ENCODE measurements around the gene TAF9. TPM values are rescaled to one million over a fixed set of nuclear protein-coding genes. Genes with fewer than 3 reads are reported as not detected.
A peak's percentile ranks its signal among the peaks of the same experiment; 100 is the strongest.

TAF9 gene
- total RNA-seq, 1 experiment from 2014 or later: 142 TPM

DNA sequence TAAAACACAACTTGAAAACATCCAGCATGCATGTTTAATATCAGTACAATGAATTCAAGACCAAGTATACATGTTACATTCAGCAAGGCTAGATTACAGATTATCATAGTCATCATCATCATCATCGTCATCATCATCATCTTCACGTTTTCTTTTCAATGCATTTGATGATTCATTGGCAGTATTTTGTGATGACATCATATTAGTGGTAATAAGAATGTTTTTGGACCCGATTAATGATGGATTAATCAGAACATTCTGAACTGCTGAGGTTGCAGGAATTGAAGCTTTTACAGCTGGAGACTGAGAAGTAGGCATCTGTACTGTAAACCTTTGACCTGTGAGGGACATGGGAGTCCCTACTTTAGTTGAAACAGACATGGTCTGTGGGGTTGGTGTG lies 4.5 kb downstream of the TAF9 start:
- ATAC-seq (no peak), DNase-seq (ENCODE audit: low read depth, low spot score) (no peak)
- in situ Hi-C loops (cut with HindIII; ENCODE audit: low pct_unique_long_range_greater_than_20kb, low sequenced_read_pairs): no loop called here
- intact Hi-C loops (cut with micrococcal nuclease; ENCODE audit: unreplicated experiment): loop anchor here (10.0 kb wide), 1 partner anchor 270 kb away; the partner anchor contains the start of gene SLC30A5
- peaks cover 17% of the 10 kb centered on the region for H3K36me3 ChIP-seq (ENCODE audit: control insufficient read depth, insufficient read depth, low read length)
- ChIA-PET POLR2A (no interaction called here), CTCF (interaction anchor here (0.6 kb wide), 1 partner anchor 309 kb away, joined by 3 read pairs; no protein-coding TSS in a partner anchor)
- no peaks in the 10 kb centered on the region for H3K27me3 ChIP-seq (ENCODE audit: control insufficient read depth, insufficient read depth, low read length)
- H3K4me3 ChIP-seq (ENCODE audit: low read depth in 2 of 2, low read length in 2 of 2): no peak overlapping the region
- H3K27ac ChIP-seq (ENCODE audit: low read length): no peak overlapping the region
- H3K4me1 ChIP-seq (ENCODE audit: control insufficient read depth, insufficient read depth, low read length): peaks cover 21% of the 10 kb centered on the region; the same call in 1 of the 2 replicates
- no TSS peak for BruUV-seq (replicated peaks)
- no peaks in the 10 kb centered on the region for H3K9me3 ChIP-seq (ENCODE audit: control insufficient read depth, insufficient read depth, low read depth, low read length)
- TF ChIP-seq SIN3A (IDR thresholded peaks at IDR 0.05; ENCODE audit: borderline replicate concordance, insufficient read depth, low read depth, low read length): no peak
- TF ChIP-seq, protein P1, sequence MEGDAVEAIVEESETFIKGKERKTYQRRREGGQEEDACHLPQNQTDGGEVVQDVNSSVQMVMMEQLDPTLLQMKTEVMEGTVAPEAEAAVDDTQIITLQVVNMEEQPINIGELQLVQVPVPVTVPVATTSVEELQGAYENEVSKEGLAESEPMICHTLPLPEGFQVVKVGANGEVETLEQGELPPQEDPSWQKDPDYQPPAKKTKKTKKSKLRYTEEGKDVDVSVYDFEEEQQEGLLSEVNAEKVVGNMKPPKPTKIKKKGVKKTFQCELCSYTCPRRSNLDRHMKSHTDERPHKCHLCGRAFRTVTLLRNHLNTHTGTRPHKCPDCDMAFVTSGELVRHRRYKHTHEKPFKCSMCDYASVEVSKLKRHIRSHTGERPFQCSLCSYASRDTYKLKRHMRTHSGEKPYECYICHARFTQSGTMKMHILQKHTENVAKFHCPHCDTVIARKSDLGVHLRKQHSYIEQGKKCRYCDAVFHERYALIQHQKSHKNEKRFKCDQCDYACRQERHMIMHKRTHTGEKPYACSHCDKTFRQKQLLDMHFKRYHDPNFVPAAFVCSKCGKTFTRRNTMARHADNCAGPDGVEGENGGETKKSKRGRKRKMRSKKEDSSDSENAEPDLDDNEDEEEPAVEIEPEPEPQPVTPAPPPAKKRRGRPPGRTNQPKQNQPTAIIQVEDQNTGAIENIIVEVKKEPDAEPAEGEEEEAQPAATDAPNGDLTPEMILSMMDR (IDR thresholded peaks at IDR 0.05): no peak; the same call in 1 of the 2 replicates
- TF ChIP-seq TCF7L2 (IDR thresholded peaks at IDR 0.05; ENCODE audit: low read depth, low read length): no peak
- peak; percentile 11; the same call in 1 of the 2 replicates for TF ChIP-seq POLR2AphosphoS5 (IDR thresholded peaks at IDR 0.05; ENCODE audit: low read depth, low read length)

DNA sequence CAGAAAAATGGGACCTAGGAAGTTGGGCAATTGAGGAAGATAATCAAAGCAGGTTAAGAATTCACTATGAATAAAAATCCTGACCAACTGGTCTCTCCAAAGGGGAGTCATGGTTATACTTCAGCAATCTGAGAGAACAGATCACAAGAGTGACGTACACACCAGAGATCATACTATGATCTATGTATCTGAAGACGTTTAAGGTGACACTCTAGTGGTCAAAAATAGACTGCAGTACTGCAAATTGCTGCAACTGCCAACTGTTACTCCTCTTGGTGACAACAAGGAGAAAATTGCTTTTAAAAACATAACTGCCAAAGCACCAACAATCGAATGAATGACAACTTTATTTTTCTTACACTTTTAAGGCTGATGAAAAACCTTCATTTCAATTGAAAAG lies 4.9 kb downstream of the TAF9 start:
- H3K4me1 ChIP-seq (ENCODE audit: control insufficient read depth, insufficient read depth, low read length): peaks cover 24% of the 10 kb centered on the region; the same call in 1 of the 2 replicates
- no peak for TF ChIP-seq TCF7L2 (IDR thresholded peaks at IDR 0.05; ENCODE audit: low read depth, low read length)
- TF ChIP-seq POLR2AphosphoS5 (IDR thresholded peaks at IDR 0.05; ENCODE audit: low read depth, low read length): no peak
- TF ChIP-seq, protein P1 (IDR thresholded peaks at IDR 0.05): no peak
- TF ChIP-seq SIN3A (IDR thresholded peaks at IDR 0.05; ENCODE audit: borderline replicate concordance, insufficient read depth, low read depth, low read length): no peak
- TF ChIP-seq, protein P2, sequence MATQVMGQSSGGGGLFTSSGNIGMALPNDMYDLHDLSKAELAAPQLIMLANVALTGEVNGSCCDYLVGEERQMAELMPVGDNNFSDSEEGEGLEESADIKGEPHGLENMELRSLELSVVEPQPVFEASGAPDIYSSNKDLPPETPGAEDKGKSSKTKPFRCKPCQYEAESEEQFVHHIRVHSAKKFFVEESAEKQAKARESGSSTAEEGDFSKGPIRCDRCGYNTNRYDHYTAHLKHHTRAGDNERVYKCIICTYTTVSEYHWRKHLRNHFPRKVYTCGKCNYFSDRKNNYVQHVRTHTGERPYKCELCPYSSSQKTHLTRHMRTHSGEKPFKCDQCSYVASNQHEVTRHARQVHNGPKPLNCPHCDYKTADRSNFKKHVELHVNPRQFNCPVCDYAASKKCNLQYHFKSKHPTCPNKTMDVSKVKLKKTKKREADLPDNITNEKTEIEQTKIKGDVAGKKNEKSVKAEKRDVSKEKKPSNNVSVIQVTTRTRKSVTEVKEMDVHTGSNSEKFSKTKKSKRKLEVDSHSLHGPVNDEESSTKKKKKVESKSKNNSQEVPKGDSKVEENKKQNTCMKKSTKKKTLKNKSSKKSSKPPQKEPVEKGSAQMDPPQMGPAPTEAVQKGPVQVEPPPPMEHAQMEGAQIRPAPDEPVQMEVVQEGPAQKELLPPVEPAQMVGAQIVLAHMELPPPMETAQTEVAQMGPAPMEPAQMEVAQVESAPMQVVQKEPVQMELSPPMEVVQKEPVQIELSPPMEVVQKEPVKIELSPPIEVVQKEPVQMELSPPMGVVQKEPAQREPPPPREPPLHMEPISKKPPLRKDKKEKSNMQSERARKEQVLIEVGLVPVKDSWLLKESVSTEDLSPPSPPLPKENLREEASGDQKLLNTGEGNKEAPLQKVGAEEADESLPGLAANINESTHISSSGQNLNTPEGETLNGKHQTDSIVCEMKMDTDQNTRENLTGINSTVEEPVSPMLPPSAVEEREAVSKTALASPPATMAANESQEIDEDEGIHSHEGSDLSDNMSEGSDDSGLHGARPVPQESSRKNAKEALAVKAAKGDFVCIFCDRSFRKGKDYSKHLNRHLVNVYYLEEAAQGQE (IDR thresholded peaks at IDR 0.05; ENCODE audit: insufficient read depth in 1 of 2, low read depth in 2 of 2, low read length in 1 of 2): no peak
- H3K9me3 ChIP-seq (ENCODE audit: control insufficient read depth, insufficient read depth, low read depth, low read length): no peaks in the 10 kb centered on the region
- H3K27me3 ChIP-seq (ENCODE audit: control insufficient read depth, insufficient read depth, low read length): no peaks in the 10 kb centered on the region
- no peak overlapping the region for H3K4me3 ChIP-seq (ENCODE audit: low read depth in 2 of 2, low read length in 2 of 2)
- H3K27ac ChIP-seq (ENCODE audit: low read length): no peak overlapping the region
- ATAC-seq (no peak), DNase-seq (ENCODE audit: low read depth, low spot score) (no peak)
- in situ Hi-C loops (cut with HindIII; ENCODE audit: low pct_unique_long_range_greater_than_20kb, low sequenced_read_pairs): no loop called here
- intact Hi-C loops (cut with micrococcal nuclease; ENCODE audit: unreplicated experiment): loop anchor here (10.0 kb wide), 1 partner anchor 270 kb away; the partner anchor contains the start of gene SLC30A5
- ChIA-PET CTCF (no interaction called here), POLR2A (no interaction called here)
- no TSS peak for BruUV-seq (replicated peaks)
- H3K36me3 ChIP-seq (ENCODE audit: control insufficient read depth, insufficient read depth, low read length): peaks cover 17% of the 10 kb centered on the region

Data from Panc1 (cell line).